ENCODE measurements around the gene SRP9.
"Not testable (repeated sequence)": the region's sequence is repeated elsewhere in the genome, so short reads cannot be mapped to it uniquely, and the experiment has no call there.

SRP9 gene

GRCh38 chr1:225777058-225777582 is 506 bp upstream of the SRP9 start:
- no peak for TF ChIP-seq EZH2phosphoT487 (IDR thresholded peaks at IDR 0.05; ENCODE audit: borderline replicate concordance)
- TF ChIP-seq CTCF (conservative IDR thresholded peaks at IDR 0.05; ENCODE audit: low read length) = no peak
- peaks cover 62% of the 10 kb centered on the region for H3K79me2 ChIP-seq (ENCODE audit: insufficient read depth, low read length)
- H3K27me3 ChIP-seq (ENCODE audit: insufficient read depth, low read length, poor library complexity, severe bottlenecking) = no peaks in the 10 kb centered on the region
- peaks cover 38% of the 10 kb centered on the region for H4K20me1 ChIP-seq (ENCODE audit: insufficient read depth, low read length, poor library complexity, severe bottlenecking)
- H3K36me3 ChIP-seq (ENCODE audit: insufficient read depth, low read length) = no peaks in the 10 kb centered on the region
- H3K4me1 ChIP-seq (ENCODE audit: insufficient read depth, low read length, poor library complexity, severe bottlenecking) = peaks cover 46% of the 10 kb centered on the region
- peaks cover 2% of the 10 kb centered on the region; the same call in 1 of the 2 replicates for H3F3A ChIP-seq (ENCODE audit: low read depth)
- H2AFZ ChIP-seq (ENCODE audit: low read length) = peak overlapping the region; percentile 86
- peak overlapping the region; percentile 93 for H3K4me2 ChIP-seq (ENCODE audit: low read depth, low read length, poor library complexity, severe bottlenecking)
- H3K9me2 ChIP-seq (replicated peaks; ENCODE audit: low read depth, low read length) = no peaks in the 10 kb centered on the region
- H3K4me3 ChIP-seq (ENCODE audit: low read length, poor library complexity, severe bottlenecking) = peak overlapping the region; percentile 89
- H3K9ac ChIP-seq (ENCODE audit: low read depth, low read length, poor library complexity, severe bottlenecking) = peak overlapping the region; percentile 96
- H3K9me3 ChIP-seq (ENCODE audit: insufficient read depth, low read depth, low read length) = no peaks in the 10 kb centered on the region

- no peak for TF ChIP-seq EZH2phosphoT487 (IDR thresholded peaks at IDR 0.05; ENCODE audit: borderline replicate concordance)
- no peak for TF ChIP-seq CTCF (conservative IDR thresholded peaks at IDR 0.05; ENCODE audit: low read length)
- no peaks in the 10 kb centered on the region for H3K9me3 ChIP-seq (ENCODE audit: insufficient read depth, low read depth, low read length)
- H2AFZ ChIP-seq (ENCODE audit: low read length) = no peak overlapping the region
- no peaks in the 10 kb centered on the region for H3K27me3 ChIP-seq (ENCODE audit: insufficient read depth, low read length, poor library complexity, severe bottlenecking)
- H3F3A ChIP-seq (ENCODE audit: low read depth) = peaks cover 2% of the 10 kb centered on the region; the same call in 1 of the 2 replicates
- H3K4me1 ChIP-seq (ENCODE audit: insufficient read depth, low read length, poor library complexity, severe bottlenecking) = peaks cover 47% of the 10 kb centered on the region
- peaks cover 50% of the 10 kb centered on the region for H4K20me1 ChIP-seq (ENCODE audit: insufficient read depth, low read length, poor library complexity, severe bottlenecking)
- peaks cover 73% of the 10 kb centered on the region for H3K79me2 ChIP-seq (ENCODE audit: insufficient read depth, low read length)
- H3K9ac ChIP-seq (ENCODE audit: low read depth, low read length, poor library complexity, severe bottlenecking) = peak overlapping the region; percentile 96
- no peaks in the 10 kb centered on the region for H3K9me2 ChIP-seq (replicated peaks; ENCODE audit: low read depth, low read length)
- H3K4me3 ChIP-seq (ENCODE audit: low read length, poor library complexity, severe bottlenecking) = peak overlapping the region; percentile 89
- H3K36me3 ChIP-seq (ENCODE audit: insufficient read depth, low read length) = peaks cover 6% of the 10 kb centered on the region; the same call in 1 of the 2 replicates
- peak overlapping the region; percentile 73 for H3K4me2 ChIP-seq (ENCODE audit: low read depth, low read length, poor library complexity, severe bottlenecking)
Observed at GRCh38 chr1:225778337-225778669, 677 bp downstream of the SRP9 start.

GRCh38 chr1:225779165-225779564 is 1.5 kb downstream of the SRP9 start:
- not testable (repeated sequence) for H3K9me2 ChIP-seq (replicated peaks; ENCODE audit: low read depth, low read length); H3F3A ChIP-seq (ENCODE audit: low read depth); H3K27me3 ChIP-seq (ENCODE audit: insufficient read depth, low read length, poor library complexity, severe bottlenecking); H3K9me3 ChIP-seq (ENCODE audit: insufficient read depth, low read depth, low read length); H2AFZ ChIP-seq (ENCODE audit: low read length)
- Histone ChIP-seq H3K9ac (ENCODE audit: low read depth, low read length, poor library complexity, severe bottlenecking) (peak overlapping the region; percentile 96), H3K4me1 (ENCODE audit: insufficient read depth, low read length, poor library complexity, severe bottlenecking) (peaks cover 47% of the 10 kb centered on the region), H4K20me1 (ENCODE audit: insufficient read depth, low read length, poor library complexity, severe bottlenecking) (peaks cover 58% of the 10 kb centered on the region), H3K4me3 (ENCODE audit: low read length, poor library complexity, severe bottlenecking) (peak overlapping the region; percentile 89), H3K36me3 (ENCODE audit: insufficient read depth, low read length) (peaks cover 14% of the 10 kb centered on the region; the same call in 1 of the 2 replicates), H3K79me2 (ENCODE audit: insufficient read depth, low read length) (peaks cover 82% of the 10 kb centered on the region), H3K4me2 (ENCODE audit: low read depth, low read length, poor library complexity, severe bottlenecking) (peak overlapping the region; percentile 73)

GRCh38 chr1:225780134-225780533 is 2.5 kb downstream of the SRP9 start:
- peak overlapping the region; percentile 73 for H3K4me2 ChIP-seq (ENCODE audit: low read depth, low read length, poor library complexity, severe bottlenecking)
- H3K9me3 ChIP-seq (ENCODE audit: insufficient read depth, low read depth, low read length) = no peaks in the 10 kb centered on the region
- peak overlapping the region; percentile 89 for H3K4me3 ChIP-seq (ENCODE audit: low read length, poor library complexity, severe bottlenecking)

More at GRCh38 chr1:225780134-225780533, 2.5 kb downstream of the SRP9 start:
- no peaks in the 10 kb centered on the region for H3K9me2 ChIP-seq (replicated peaks; ENCODE audit: low read depth, low read length)
- no peaks in the 10 kb centered on the region for H3K27me3 ChIP-seq (ENCODE audit: insufficient read depth, low read length, poor library complexity, severe bottlenecking)
- peaks cover 63% of the 10 kb centered on the region for H4K20me1 ChIP-seq (ENCODE audit: insufficient read depth, low read length, poor library complexity, severe bottlenecking)
- TF ChIP-seq CTCF (conservative IDR thresholded peaks at IDR 0.05; ENCODE audit: low read length) (no peak), EZH2phosphoT487 (IDR thresholded peaks at IDR 0.05; ENCODE audit: borderline replicate concordance) (no peak)
- peaks cover 20% of the 10 kb centered on the region; the same call in 1 of the 2 replicates for H3K36me3 ChIP-seq (ENCODE audit: insufficient read depth, low read length)
- H3K79me2 ChIP-seq (ENCODE audit: insufficient read depth, low read length) = peaks cover 92% of the 10 kb centered on the region
- H3K9ac ChIP-seq (ENCODE audit: low read depth, low read length, poor library complexity, severe bottlenecking) = peak overlapping the region; percentile 96
- peaks cover 2% of the 10 kb centered on the region; the same call in 1 of the 2 replicates for H3F3A ChIP-seq (ENCODE audit: low read depth)
- no peak overlapping the region for H2AFZ ChIP-seq (ENCODE audit: low read length)
- peaks cover 46% of the 10 kb centered on the region for H3K4me1 ChIP-seq (ENCODE audit: insufficient read depth, low read length, poor library complexity, severe bottlenecking)
